Measurements from ENCODE around the gene BABAM2. TPM values are rescaled to one million over a fixed set of nuclear protein-coding genes. Genes with fewer than 3 reads are reported as not detected.

The BABAM2 gene
- total and polyA plus RNA-seq, 2 experiments from 2014 or later: 17.8 to 21.5 TPM

DNA sequence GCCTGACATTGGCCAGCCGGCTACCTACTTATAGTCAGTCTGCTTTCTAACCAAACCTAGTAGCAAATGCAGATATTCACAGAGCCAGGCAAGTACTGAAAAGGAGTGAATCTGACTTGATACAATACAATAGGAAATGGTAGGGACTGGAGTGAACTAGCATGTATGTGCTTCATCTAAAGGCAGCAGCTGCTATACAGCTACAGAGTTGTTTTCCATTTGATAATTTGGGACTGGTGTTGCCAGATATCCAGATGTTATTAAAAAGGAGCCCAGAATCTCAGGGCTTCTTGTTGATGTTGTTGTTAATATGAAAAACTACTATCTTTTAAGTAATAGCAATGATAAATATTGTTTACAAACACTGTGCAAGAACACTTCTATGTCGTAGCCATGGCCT lies 159.4 kb downstream of the BABAM2 start:
- no peaks in the 10 kb centered on the region for H3K9me2 ChIP-seq (ENCODE audit: insufficient read depth)
- no peak overlapping the region for H2AFZ ChIP-seq
- H3K9me3 Mint-ChIP-seq: no peaks in the 10 kb centered on the region
- H3K27me3 ChIP-seq (ENCODE audit: insufficient read depth): no peaks in the 10 kb centered on the region
- H3K4me2 ChIP-seq: no peak overlapping the region
- ATAC-seq (no peak), DNase-seq (ENCODE audit: low spot score) (no peak)
- H3K27ac Mint-ChIP-seq: no peak overlapping the region
- H3K27me3 Mint-ChIP-seq (ENCODE audit: insufficient read depth, low read depth, poor library complexity): no peaks in the 10 kb centered on the region
- H3K4me1 ChIP-seq (ENCODE audit: insufficient read depth): no peaks in the 10 kb centered on the region
- no peak overlapping the region for H3K4me3 Mint-ChIP-seq
- H3K36me3 ChIP-seq (ENCODE audit: insufficient read depth): no peaks in the 10 kb centered on the region
- H3K4me1 Mint-ChIP-seq: peaks cover 9% of the 10 kb centered on the region; the same call in 2 of the 3 replicates
- no peaks in the 10 kb centered on the region for H3F3A ChIP-seq (replicated peaks; ENCODE audit: low read depth)
- H3K79me2 ChIP-seq (replicated peaks; ENCODE audit: insufficient read depth): no peaks in the 10 kb centered on the region
- no peaks in the 10 kb centered on the region for H3K36me3 Mint-ChIP-seq (ENCODE audit: low read depth)
- H3K27ac ChIP-seq (ENCODE audit: low read depth): no peak overlapping the region
- no peaks in the 10 kb centered on the region for H4K20me1 ChIP-seq (replicated peaks; ENCODE audit: insufficient read depth)
- no peak overlapping the region for H3K4me3 ChIP-seq
- TF ChIP-seq ZNF331 (CRISPR knock-in tag; IDR thresholded peaks at IDR 0.05; ENCODE audit: low read depth) (no peak), CREB1 (CRISPR knock-in tag; IDR thresholded peaks at IDR 0.05; ENCODE audit: low read depth) (no peak), EZH2phosphoT487 (IDR thresholded peaks at IDR 0.05; ENCODE audit: unreplicated experiment) (no peak), ZNF114 (CRISPR knock-in tag; IDR thresholded peaks at IDR 0.05) (no peak), POLR2AphosphoS5 (IDR thresholded peaks at IDR 0.05; ENCODE audit: low read depth) (no peak), JUNB (IDR thresholded peaks at IDR 0.05; ENCODE audit: unreplicated experiment) (no peak), STAT1 (IDR thresholded peaks at IDR 0.05; ENCODE audit: unreplicated experiment) (no peak), NANOG (IDR thresholded peaks at IDR 0.05; ENCODE audit: borderline replicate concordance) (no peak), EZH2 (IDR thresholded peaks at IDR 0.05; ENCODE audit: low read depth, unreplicated experiment) (no peak)
- TF ChIP-seq, protein P1, sequence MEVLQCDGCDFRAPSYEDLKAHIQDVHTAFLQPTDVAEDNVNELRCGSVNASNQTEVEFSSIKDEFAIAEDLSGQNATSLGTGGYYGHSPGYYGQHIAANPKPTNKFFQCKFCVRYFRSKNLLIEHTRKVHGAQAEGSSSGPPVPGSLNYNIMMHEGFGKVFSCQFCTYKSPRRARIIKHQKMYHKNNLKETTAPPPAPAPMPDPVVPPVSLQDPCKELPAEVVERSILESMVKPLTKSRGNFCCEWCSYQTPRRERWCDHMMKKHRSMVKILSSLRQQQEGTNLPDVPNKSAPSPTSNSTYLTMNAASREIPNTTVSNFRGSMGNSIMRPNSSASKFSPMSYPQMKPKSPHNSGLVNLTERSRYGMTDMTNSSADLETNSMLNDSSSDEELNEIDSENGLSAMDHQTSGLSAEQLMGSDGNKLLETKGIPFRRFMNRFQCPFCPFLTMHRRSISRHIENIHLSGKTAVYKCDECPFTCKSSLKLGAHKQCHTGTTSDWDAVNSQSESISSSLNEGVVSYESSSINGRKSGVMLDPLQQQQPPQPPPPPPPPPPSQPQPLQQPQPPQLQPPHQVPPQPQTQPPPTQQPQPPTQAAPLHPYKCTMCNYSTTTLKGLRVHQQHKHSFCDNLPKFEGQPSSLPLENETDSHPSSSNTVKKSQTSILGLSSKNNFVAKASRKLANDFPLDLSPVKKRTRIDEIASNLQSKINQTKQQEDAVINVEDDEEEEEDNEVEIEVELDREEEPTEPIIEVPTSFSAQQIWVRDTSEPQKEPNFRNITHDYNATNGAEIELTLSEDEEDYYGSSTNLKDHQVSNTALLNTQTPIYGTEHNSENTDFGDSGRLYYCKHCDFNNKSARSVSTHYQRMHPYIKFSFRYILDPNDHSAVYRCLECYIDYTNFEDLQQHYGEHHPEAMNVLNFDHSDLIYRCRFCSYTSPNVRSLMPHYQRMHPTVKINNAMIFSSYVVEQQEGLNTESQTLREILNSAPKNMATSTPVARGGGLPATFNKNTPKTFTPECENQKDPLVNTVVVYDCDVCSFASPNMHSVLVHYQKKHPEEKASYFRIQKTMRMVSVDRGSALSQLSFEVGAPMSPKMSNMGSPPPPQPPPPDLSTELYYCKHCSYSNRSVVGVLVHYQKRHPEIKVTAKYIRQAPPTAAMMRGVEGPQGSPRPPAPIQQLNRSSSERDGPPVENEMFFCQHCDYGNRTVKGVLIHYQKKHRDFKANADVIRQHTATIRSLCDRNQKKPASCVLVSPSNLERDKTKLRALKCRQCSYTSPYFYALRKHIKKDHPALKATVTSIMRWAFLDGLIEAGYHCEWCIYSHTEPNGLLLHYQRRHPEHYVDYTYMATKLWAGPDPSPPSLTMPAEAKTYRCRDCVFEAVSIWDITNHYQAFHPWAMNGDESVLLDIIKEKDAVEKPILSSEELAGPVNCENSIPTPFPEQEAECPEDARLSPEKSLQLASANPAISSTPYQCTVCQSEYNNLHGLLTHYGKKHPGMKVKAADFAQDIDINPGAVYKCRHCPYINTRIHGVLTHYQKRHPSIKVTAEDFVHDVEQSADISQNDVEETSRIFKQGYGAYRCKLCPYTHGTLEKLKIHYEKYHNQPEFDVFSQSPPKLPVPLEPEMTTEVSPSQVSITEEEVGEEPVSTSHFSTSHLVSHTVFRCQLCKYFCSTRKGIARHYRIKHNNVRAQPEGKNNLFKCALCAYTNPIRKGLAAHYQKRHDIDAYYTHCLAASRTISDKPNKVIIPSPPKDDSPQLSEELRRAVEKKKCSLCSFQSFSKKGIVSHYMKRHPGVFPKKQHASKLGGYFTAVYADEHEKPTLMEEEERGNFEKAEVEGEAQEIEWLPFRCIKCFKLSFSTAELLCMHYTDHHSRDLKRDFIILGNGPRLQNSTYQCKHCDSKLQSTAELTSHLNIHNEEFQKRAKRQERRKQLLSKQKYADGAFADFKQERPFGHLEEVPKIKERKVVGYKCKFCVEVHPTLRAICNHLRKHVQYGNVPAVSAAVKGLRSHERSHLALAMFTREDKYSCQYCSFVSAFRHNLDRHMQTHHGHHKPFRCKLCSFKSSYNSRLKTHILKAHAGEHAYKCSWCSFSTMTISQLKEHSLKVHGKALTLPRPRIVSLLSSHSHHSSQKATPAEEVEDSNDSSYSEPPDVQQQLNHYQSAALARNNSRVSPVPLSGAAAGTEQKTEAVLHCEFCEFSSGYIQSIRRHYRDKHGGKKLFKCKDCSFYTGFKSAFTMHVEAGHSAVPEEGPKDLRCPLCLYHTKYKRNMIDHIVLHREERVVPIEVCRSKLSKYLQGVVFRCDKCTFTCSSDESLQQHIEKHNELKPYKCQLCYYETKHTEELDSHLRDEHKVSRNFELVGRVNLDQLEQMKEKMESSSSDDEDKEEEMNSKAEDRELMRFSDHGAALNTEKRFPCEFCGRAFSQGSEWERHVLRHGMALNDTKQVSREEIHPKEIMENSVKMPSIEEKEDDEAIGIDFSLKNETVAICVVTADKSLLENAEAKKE (CRISPR knock-in tag; IDR thresholded peaks at IDR 0.05): no peak
- TF ChIP-seq, protein P2, sequence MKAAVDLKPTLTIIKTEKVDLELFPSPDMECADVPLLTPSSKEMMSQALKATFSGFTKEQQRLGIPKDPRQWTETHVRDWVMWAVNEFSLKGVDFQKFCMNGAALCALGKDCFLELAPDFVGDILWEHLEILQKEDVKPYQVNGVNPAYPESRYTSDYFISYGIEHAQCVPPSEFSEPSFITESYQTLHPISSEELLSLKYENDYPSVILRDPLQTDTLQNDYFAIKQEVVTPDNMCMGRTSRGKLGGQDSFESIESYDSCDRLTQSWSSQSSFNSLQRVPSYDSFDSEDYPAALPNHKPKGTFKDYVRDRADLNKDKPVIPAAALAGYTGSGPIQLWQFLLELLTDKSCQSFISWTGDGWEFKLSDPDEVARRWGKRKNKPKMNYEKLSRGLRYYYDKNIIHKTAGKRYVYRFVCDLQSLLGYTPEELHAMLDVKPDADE (IDR thresholded peaks at IDR 0.05): no peak
- TF ChIP-seq, protein P3, sequence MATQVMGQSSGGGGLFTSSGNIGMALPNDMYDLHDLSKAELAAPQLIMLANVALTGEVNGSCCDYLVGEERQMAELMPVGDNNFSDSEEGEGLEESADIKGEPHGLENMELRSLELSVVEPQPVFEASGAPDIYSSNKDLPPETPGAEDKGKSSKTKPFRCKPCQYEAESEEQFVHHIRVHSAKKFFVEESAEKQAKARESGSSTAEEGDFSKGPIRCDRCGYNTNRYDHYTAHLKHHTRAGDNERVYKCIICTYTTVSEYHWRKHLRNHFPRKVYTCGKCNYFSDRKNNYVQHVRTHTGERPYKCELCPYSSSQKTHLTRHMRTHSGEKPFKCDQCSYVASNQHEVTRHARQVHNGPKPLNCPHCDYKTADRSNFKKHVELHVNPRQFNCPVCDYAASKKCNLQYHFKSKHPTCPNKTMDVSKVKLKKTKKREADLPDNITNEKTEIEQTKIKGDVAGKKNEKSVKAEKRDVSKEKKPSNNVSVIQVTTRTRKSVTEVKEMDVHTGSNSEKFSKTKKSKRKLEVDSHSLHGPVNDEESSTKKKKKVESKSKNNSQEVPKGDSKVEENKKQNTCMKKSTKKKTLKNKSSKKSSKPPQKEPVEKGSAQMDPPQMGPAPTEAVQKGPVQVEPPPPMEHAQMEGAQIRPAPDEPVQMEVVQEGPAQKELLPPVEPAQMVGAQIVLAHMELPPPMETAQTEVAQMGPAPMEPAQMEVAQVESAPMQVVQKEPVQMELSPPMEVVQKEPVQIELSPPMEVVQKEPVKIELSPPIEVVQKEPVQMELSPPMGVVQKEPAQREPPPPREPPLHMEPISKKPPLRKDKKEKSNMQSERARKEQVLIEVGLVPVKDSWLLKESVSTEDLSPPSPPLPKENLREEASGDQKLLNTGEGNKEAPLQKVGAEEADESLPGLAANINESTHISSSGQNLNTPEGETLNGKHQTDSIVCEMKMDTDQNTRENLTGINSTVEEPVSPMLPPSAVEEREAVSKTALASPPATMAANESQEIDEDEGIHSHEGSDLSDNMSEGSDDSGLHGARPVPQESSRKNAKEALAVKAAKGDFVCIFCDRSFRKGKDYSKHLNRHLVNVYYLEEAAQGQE (IDR thresholded peaks at IDR 0.05; ENCODE audit: unreplicated experiment): no peak
- TF ChIP-seq, protein P4, sequence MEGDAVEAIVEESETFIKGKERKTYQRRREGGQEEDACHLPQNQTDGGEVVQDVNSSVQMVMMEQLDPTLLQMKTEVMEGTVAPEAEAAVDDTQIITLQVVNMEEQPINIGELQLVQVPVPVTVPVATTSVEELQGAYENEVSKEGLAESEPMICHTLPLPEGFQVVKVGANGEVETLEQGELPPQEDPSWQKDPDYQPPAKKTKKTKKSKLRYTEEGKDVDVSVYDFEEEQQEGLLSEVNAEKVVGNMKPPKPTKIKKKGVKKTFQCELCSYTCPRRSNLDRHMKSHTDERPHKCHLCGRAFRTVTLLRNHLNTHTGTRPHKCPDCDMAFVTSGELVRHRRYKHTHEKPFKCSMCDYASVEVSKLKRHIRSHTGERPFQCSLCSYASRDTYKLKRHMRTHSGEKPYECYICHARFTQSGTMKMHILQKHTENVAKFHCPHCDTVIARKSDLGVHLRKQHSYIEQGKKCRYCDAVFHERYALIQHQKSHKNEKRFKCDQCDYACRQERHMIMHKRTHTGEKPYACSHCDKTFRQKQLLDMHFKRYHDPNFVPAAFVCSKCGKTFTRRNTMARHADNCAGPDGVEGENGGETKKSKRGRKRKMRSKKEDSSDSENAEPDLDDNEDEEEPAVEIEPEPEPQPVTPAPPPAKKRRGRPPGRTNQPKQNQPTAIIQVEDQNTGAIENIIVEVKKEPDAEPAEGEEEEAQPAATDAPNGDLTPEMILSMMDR (conservative IDR thresholded peaks at IDR 0.05; ENCODE audit: low read depth in 2 of 2): no peak
